CD4-positive, alpha-beta T cell (primary cell): ENCODE data around the gene KIAA0753. TPM values are rescaled to one million over a fixed set of nuclear protein-coding genes. Genes with fewer than 3 reads are reported as not detected.
"Not testable (repeated sequence)": the region's sequence is repeated elsewhere in the genome, so short reads cannot be mapped to it uniquely, and the experiment has no call there.

ENCODE experiments used
- ATAC-seq: fragments of 200-7000 bp; cut with Tn5 transposase; one replicate; pipeline ENCODE4 v1.10.0; 2022; ENCODE audit warnings: mild to moderate bottlenecking; ENCODE audit not compliant: poor library complexity
- CTCF ChIA-PET: fragments of 350-600 bp; sonication (Branson Sonifier 250); formaldehyde crosslinking; loops from one replicate; lab custom pipeline; 2021; ENCODE audit warnings: antibody characterized with exemption, inconsistent platforms; lab: Charles Lee
- POLR2A ChIA-PET: fragments of 350-600 bp; sonication (Branson Sonifier 250); formaldehyde crosslinking; loops from one replicate; lab custom pipeline; 2021; ENCODE audit warnings: antibody characterized with exemption, inconsistent platforms; lab: Charles Lee
- DNase-seq, 14 experiments: peaks; one replicate each; pipeline ENCODE4 v3.0.0-alpha.2; 2013 to 2020; ENCODE audit warnings: mixed read lengths in 2 of 14
- H3K27ac ChIP-seq, 2 donors: one replicate each; pipeline versions ENCODE4 v1.5.1 to v1.7.0; 2013; ENCODE audit warnings: low read length in 2 of 2, low read depth in 1 of 2, mild to moderate bottlenecking in 1 of 2
- H3K27me3 ChIP-seq, 2 experiments: 1 replicate in 1 of 2; 2 replicates in 1 of 2; pipeline versions ENCODE4 v1.6.1 to v1.7.0; 2013; ENCODE audit warnings: low read length in 2 of 2, control low read depth in 1 of 2, mild to moderate bottlenecking in 1 of 2, moderate library complexity in 1 of 2; ENCODE audit not compliant: insufficient read depth in 2 of 2, control insufficient read depth in 1 of 2
- H3K36me3 ChIP-seq: one replicate; pipeline ENCODE4 v1.6.1; 2013; ENCODE audit warnings: low read length, control low read depth; ENCODE audit not compliant: insufficient read depth
- H3K4me1 ChIP-seq: one replicate; pipeline ENCODE4 v1.6.1; 2013; ENCODE audit warnings: low read length, control low read depth; ENCODE audit not compliant: insufficient read depth
- H3K4me3 ChIP-seq: one replicate; pipeline ENCODE4 v1.5.1; 2013; ENCODE audit warnings: mild to moderate bottlenecking, low read length, moderate library complexity
- H3K9me3 ChIP-seq, 2 experiments: 1 replicate in 1 of 2; 2 replicates in 1 of 2; pipeline versions ENCODE4 v1.6.1 to v1.7.0; 2013; ENCODE audit warnings: low read length in 2 of 2, mild to moderate bottlenecking in 2 of 2, control low read depth in 1 of 2, moderate library complexity in 1 of 2; ENCODE audit not compliant: control insufficient read depth in 1 of 2, insufficient read depth in 1 of 2
- H3K27ac Mint-ChIP-seq: one replicate; pipeline ENCODE4 v1.8.0; 2020; ENCODE audit warnings: mixed read lengths
- H3K27me3 Mint-ChIP-seq: one replicate; pipeline ENCODE4 v1.8.0; 2021; ENCODE audit warnings: mixed read lengths
- H3K36me3 Mint-ChIP-seq: one replicate; pipeline ENCODE4 v1.8.0; 2021; ENCODE audit warnings: low read depth, mixed read lengths
- H3K4me1 Mint-ChIP-seq: one replicate; pipeline ENCODE4 v1.8.0; 2021; ENCODE audit warnings: low read depth, mixed read lengths
- H3K4me3 Mint-ChIP-seq: one replicate; pipeline ENCODE4 v1.8.0; 2020; ENCODE audit warnings: mild to moderate bottlenecking, mixed read lengths
- H3K9me3 Mint-ChIP-seq: one replicate; pipeline ENCODE4 v1.8.0; 2020; ENCODE audit warnings: mixed read lengths
- CTCF ChIP-seq: fragments of 200-600 bp; IDR thresholded peaks from one replicate; pipeline ENCODE4 v1.8.0; 2022; ENCODE audit warnings: antibody characterized with exemption, mild to moderate bottlenecking
- intact Hi-C, 2 experiments: fragments of 100-400 bp; cut with DNase I in 1 of 2; cut with micrococcal nuclease in 1 of 2; formaldehyde crosslinking; loops; one replicate each; pipeline versions ENCODE4 v1.15.1 to v1.9.0; 2023 to 2025; cut with DNase I, micrococcal nuclease
- total RNA-seq, 174 experiments: library from RNA in 2 of 174; stranded (reverse) in 2 of 174; gene quantifications; one replicate each; pipeline ENCODE4 v1.2.3 and lab custom pipeline; 2021 to 2026

The KIAA0753 gene
- total RNA-seq, 2 experiments from 2014 or later, result 8.9 to 11.7 TPM

- H3K9me3 ChIP-seq, result no peaks in the 10 kb centered on the region
- H3K4me3 ChIP-seq, result peak overlapping the region; percentile 66
- Mint-ChIP-seq H3K9me3 (no peaks in the 10 kb centered on the region), H3K27me3 (no peaks in the 10 kb centered on the region), H3K4me3 (peak overlapping the region; percentile 97), H3K4me1 (peaks cover 48% of the 10 kb centered on the region), H3K36me3 (peaks cover 14% of the 10 kb centered on the region), H3K27ac (peak overlapping the region; percentile 96)
- H3K36me3 ChIP-seq, result peaks cover 4% of the 10 kb centered on the region
- ATAC-seq, result no peak
- intact Hi-C loops, result no loop called here
- H3K27me3 ChIP-seq, result peaks cover 0 to 4% of the 10 kb centered on the region in 2 experiments
- POLR2A ChIA-PET, result interaction anchor here (1.0 to 1.1 kb wide), 2 partner anchors 17 to 1737 kb away, joined by 3 to 13 read pairs; partner anchors contain the start of genes KIAA0753 and TXNDC17
- DNase-seq, result no peak
- peaks cover 34% of the 10 kb centered on the region for H3K4me1 ChIP-seq
- no peak for TF ChIP-seq CTCF
- CTCF ChIA-PET, result no interaction called here
- peak overlapping the region; percentile 36 to 53 for H3K27ac ChIP-seq
Observed at GRCh38 chr17:6657633-6658287, 17.2 kb upstream of the KIAA0753 start.

GRCh38 chr17:6656797-6657632 is 16.5 kb upstream of the KIAA0753 start:
- H3K9me3 Mint-ChIP-seq, H3K27me3 ChIP-seq, CTCF ChIA-PET, H3K9me3 ChIP-seq, H3K27me3 Mint-ChIP-seq, H3K36me3 ChIP-seq, intact Hi-C loops: not testable (repeated sequence)
- ATAC-seq, result peak; percentile 94
- Mint-ChIP-seq H3K4me1 (peaks cover 54% of the 10 kb centered on the region), H3K4me3 (peak overlapping the region; percentile 97), H3K36me3 (peaks cover 14% of the 10 kb centered on the region), H3K27ac (peak overlapping the region; percentile 96)
- H3K4me1 ChIP-seq, result peaks cover 40% of the 10 kb centered on the region
- POLR2A ChIA-PET, result interaction anchor here (0.8 to 1.1 kb wide), 3 partner anchors 16 to 1737 kb away, joined by 3 to 13 read pairs (median 3); partner anchors contain the start of genes KIAA0753, SLC16A13 and TXNDC17
- H3K27ac ChIP-seq, result peak overlapping the region; percentile 36 to 53
- peak overlapping the region; percentile 66 for H3K4me3 ChIP-seq
- DNase-seq, result peak; percentile 53 to 87 (median 64)

- intact Hi-C loops, H3K9me3 Mint-ChIP-seq, H3K27ac ChIP-seq, H3K9me3 ChIP-seq, H3K27me3 Mint-ChIP-seq, ATAC-seq, H3K36me3 ChIP-seq, H3K27me3 ChIP-seq, POLR2A ChIA-PET, CTCF ChIA-PET, DNase-seq: not testable (repeated sequence)
- Mint-ChIP-seq H3K36me3 (peaks cover 13% of the 10 kb centered on the region), H3K4me1 (peaks cover 58% of the 10 kb centered on the region), H3K27ac (peak overlapping the region; percentile 66), H3K4me3 (peak overlapping the region; percentile 84)
- Histone ChIP-seq H3K4me3 (peak overlapping the region; percentile 66), H3K4me1 (peaks cover 46% of the 10 kb centered on the region)
Observed at GRCh38 chr17:6655732-6656361, 15.3 kb upstream of the KIAA0753 start.
